SK-N-SH treated with all-trans-retinoic acid at 6 μM for 48 hours (cell line): Measurements from ENCODE around the gene FCF1.

Experiments
- ATAC-seq: fragments of 200-7000 bp; cut with Tn5 transposase; 3 replicates; pipeline ENCODE4 v1.9.1; 2020; ENCODE audit warnings: mild to moderate bottlenecking, moderate library complexity
- ARNTL ChIP-seq: fragments of 450-650 bp; formaldehyde crosslinking; IDR thresholded peaks from 2 replicates; pipeline ENCODE4 v1.5.0; 2020; ENCODE audit warnings: low read depth, mild to moderate bottlenecking, moderate library complexity, borderline replicate concordance
- BACH2 ChIP-seq: fragments of 250-450 bp; sonication (Bioruptor Pico); IDR thresholded peaks from 2 replicates; pipeline ENCODE4 v1.9.0; 2021; ENCODE audit warnings: mild to moderate bottlenecking, borderline replicate concordance
- CSDC2 ChIP-seq: fragments of 250-450 bp; sonication (Bioruptor Pico); IDR thresholded peaks from 2 replicates; pipeline ENCODE4 v1.5.0; 2020; ENCODE audit warnings: mild to moderate bottlenecking, moderate library complexity
- ESRRG ChIP-seq: fragments of 250-450 bp; sonication (Bioruptor Pico); IDR thresholded peaks from 2 replicates; pipeline ENCODE4 v1.6.1; 2021; ENCODE audit warnings: mild to moderate bottlenecking
- ISL1 ChIP-seq: fragments of 250-450 bp; sonication (Bioruptor Pico); IDR thresholded peaks from 2 replicates; pipeline ENCODE4 v2.1.2; 2022; ENCODE audit warnings: mild to moderate bottlenecking, moderate library complexity
- OSR1 ChIP-seq: fragments of 250-450 bp; sonication (Bioruptor Pico); IDR thresholded peaks from 2 replicates; pipeline ENCODE4 v1.8.0; 2022; ENCODE audit warnings: moderate library complexity, mild to moderate bottlenecking, inconsistent platforms
- PPARA ChIP-seq: fragments of 250-450 bp; sonication (Bioruptor Pico); IDR thresholded peaks from 2 replicates; pipeline ENCODE4 v1.5.0; 2020; ENCODE audit warnings: mild to moderate bottlenecking, borderline replicate concordance
- RARB ChIP-seq: fragments of 250-450 bp; sonication (Bioruptor Pico); IDR thresholded peaks from 2 replicates; pipeline ENCODE4 v1.8.0; 2021; ENCODE audit warnings: mild to moderate bottlenecking, moderate library complexity
- SNAI2 ChIP-seq: fragments of 250-450 bp; sonication (Bioruptor Pico); IDR thresholded peaks from 2 replicates; pipeline ENCODE4 v1.5.0; 2020; ENCODE audit warnings: mild to moderate bottlenecking, moderate library complexity
- TCF4 ChIP-seq: fragments of 250-450 bp; sonication (Bioruptor Pico); IDR thresholded peaks from 2 replicates; pipeline ENCODE4 v1.8.0; 2021; ENCODE audit warnings: mild to moderate bottlenecking, moderate library complexity, borderline replicate concordance
- TOX ChIP-seq: fragments of 250-450 bp; sonication (Bioruptor Pico); IDR thresholded peaks from 2 replicates; pipeline ENCODE4 v1.8.0; 2021; ENCODE audit warnings: mild to moderate bottlenecking, moderate library complexity, borderline replicate concordance
- ZC3H10 ChIP-seq: fragments of 250-450 bp; sonication (Bioruptor Pico); IDR thresholded peaks from 2 replicates; pipeline ENCODE4 v1.5.1; 2021; ENCODE audit warnings: mild to moderate bottlenecking, moderate library complexity
- ZFP3 ChIP-seq: fragments of 250-450 bp; sonication (Bioruptor Pico); IDR thresholded peaks from 2 replicates; pipeline ENCODE4 v1.5.0; 2020; ENCODE audit warnings: mild to moderate bottlenecking, moderate library complexity
- ZFP30 ChIP-seq: fragments of 450-650 bp; formaldehyde crosslinking; IDR thresholded peaks from 2 replicates; pipeline ENCODE4 v1.5.0; 2022; ENCODE audit warnings: mild to moderate bottlenecking, moderate library complexity
- ZNF565 ChIP-seq: fragments of 450-650 bp; formaldehyde crosslinking; conservative IDR thresholded peaks from 2 replicates; pipeline ENCODE4 v1.5.0; 2020; ENCODE audit warnings: low read depth, mild to moderate bottlenecking, moderate library complexity
- ZNF70 ChIP-seq: fragments of 450-650 bp; formaldehyde crosslinking; IDR thresholded peaks from 2 replicates; pipeline ENCODE4 v1.5.0; 2020; ENCODE audit warnings: mild to moderate bottlenecking, moderate library complexity
- TF ChIP-seq, protein P1 (sequence below): fragments of 250-450 bp; sonication (Bioruptor Pico); IDR thresholded peaks from 2 replicates; pipeline ENCODE4 v1.8.0; 2021; ENCODE audit warnings: low read depth, mild to moderate bottlenecking, moderate library complexity, borderline replicate concordance
- TF ChIP-seq, protein P2 (sequence below): fragments of 250-450 bp; sonication (Bioruptor Pico); IDR thresholded peaks from 2 replicates; pipeline ENCODE4 v1.8.0; 2020; ENCODE audit warnings: mild to moderate bottlenecking, moderate library complexity, borderline replicate concordance
- TF ChIP-seq, protein P3 (sequence below): fragments of 250-450 bp; sonication (Bioruptor Pico); IDR thresholded peaks from 2 replicates; pipeline ENCODE4 v1.5.1; 2020; ENCODE audit warnings: low read depth, mild to moderate bottlenecking, moderate library complexity
- TF ChIP-seq, protein P4 (sequence below): fragments of 250-450 bp; sonication (Bioruptor Pico); IDR thresholded peaks from 2 replicates; pipeline ENCODE4 v1.5.0; 2020; ENCODE audit warnings: mild to moderate bottlenecking, moderate library complexity
- TF ChIP-seq, protein P5 (sequence below): fragments of 250-450 bp; sonication (Bioruptor Pico); IDR thresholded peaks from 2 replicates; pipeline ENCODE4 v1.5.1; 2021; ENCODE audit warnings: mild to moderate bottlenecking, moderate library complexity

Gene FCF1

DNA sequence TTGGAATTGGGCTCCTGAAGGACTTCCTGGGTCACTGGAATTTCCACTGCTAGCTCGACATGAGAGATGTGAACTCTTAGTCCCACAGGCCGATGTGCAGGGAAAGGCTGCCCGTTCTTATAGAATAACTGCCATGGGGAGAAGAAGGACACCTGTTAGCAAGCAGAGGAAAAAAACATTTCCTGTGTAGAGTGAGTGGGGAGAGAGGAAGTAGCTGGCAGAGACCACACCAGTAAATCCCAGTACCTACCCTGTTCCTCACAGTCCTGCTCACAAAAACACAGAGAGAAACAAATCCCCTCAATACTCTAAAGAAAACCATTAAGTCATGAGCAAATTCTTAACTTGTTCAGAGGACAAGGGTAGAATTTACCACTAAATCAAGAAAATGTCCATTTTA is 29.5 kb upstream of the FCF1 start:
- TF ChIP-seq TOX: no peak
- TF ChIP-seq, protein P1, sequence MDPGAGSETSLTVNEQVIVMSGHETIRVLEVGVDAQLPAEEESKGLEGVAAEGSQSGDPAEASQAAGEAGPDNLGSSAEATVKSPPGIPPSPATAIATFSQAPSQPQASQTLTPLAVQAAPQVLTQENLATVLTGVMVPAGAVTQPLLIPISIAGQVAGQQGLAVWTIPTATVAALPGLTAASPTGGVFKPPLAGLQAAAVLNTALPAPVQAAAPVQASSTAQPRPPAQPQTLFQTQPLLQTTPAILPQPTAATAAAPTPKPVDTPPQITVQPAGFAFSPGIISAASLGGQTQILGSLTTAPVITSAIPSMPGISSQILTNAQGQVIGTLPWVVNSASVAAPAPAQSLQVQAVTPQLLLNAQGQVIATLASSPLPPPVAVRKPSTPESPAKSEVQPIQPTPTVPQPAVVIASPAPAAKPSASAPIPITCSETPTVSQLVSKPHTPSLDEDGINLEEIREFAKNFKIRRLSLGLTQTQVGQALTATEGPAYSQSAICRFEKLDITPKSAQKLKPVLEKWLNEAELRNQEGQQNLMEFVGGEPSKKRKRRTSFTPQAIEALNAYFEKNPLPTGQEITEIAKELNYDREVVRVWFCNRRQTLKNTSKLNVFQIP (CRISPR knock-in tag): no peak
- TF ChIP-seq ISL1 (CRISPR knock-in tag): no peak
- TF ChIP-seq OSR1 (CRISPR knock-in tag): no peak
- no peak for TF ChIP-seq ZFP3
- no peak for TF ChIP-seq TCF4
- no peak for TF ChIP-seq ARNTL (CRISPR knock-in tag)
- TF ChIP-seq ESRRG (CRISPR knock-in tag): no peak
- TF ChIP-seq ZNF565 (CRISPR knock-in tag): no peak
- no peak for TF ChIP-seq ZC3H10 (CRISPR knock-in tag)
- TF ChIP-seq, protein P2, sequence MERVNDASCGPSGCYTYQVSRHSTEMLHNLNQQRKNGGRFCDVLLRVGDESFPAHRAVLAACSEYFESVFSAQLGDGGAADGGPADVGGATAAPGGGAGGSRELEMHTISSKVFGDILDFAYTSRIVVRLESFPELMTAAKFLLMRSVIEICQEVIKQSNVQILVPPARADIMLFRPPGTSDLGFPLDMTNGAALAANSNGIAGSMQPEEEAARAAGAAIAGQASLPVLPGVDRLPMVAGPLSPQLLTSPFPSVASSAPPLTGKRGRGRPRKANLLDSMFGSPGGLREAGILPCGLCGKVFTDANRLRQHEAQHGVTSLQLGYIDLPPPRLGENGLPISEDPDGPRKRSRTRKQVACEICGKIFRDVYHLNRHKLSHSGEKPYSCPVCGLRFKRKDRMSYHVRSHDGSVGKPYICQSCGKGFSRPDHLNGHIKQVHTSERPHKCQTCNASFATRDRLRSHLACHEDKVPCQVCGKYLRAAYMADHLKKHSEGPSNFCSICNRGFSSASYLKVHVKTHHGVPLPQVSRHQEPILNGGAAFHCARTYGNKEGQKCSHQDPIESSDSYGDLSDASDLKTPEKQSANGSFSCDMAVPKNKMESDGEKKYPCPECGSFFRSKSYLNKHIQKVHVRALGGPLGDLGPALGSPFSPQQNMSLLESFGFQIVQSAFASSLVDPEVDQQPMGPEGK (CRISPR knock-in tag): no peak
- TF ChIP-seq, protein P3, sequence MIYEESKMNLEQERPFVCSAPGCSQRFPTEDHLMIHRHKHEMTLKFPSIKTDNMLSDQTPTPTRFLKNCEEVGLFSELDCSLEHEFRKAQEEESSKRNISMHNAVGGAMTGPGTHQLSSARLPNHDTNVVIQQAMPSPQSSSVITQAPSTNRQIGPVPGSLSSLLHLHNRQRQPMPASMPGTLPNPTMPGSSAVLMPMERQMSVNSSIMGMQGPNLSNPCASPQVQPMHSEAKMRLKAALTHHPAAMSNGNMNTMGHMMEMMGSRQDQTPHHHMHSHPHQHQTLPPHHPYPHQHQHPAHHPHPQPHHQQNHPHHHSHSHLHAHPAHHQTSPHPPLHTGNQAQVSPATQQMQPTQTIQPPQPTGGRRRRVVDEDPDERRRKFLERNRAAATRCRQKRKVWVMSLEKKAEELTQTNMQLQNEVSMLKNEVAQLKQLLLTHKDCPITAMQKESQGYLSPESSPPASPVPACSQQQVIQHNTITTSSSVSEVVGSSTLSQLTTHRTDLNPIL (CRISPR knock-in tag): no peak
- TF ChIP-seq, protein P4, sequence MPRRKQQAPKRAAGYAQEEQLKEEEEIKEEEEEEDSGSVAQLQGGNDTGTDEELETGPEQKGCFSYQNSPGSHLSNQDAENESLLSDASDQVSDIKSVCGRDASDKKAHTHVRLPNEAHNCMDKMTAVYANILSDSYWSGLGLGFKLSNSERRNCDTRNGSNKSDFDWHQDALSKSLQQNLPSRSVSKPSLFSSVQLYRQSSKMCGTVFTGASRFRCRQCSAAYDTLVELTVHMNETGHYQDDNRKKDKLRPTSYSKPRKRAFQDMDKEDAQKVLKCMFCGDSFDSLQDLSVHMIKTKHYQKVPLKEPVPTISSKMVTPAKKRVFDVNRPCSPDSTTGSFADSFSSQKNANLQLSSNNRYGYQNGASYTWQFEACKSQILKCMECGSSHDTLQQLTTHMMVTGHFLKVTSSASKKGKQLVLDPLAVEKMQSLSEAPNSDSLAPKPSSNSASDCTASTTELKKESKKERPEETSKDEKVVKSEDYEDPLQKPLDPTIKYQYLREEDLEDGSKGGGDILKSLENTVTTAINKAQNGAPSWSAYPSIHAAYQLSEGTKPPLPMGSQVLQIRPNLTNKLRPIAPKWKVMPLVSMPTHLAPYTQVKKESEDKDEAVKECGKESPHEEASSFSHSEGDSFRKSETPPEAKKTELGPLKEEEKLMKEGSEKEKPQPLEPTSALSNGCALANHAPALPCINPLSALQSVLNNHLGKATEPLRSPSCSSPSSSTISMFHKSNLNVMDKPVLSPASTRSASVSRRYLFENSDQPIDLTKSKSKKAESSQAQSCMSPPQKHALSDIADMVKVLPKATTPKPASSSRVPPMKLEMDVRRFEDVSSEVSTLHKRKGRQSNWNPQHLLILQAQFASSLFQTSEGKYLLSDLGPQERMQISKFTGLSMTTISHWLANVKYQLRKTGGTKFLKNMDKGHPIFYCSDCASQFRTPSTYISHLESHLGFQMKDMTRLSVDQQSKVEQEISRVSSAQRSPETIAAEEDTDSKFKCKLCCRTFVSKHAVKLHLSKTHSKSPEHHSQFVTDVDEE: no peak
- no peak for TF ChIP-seq RARB (CRISPR knock-in tag)
- TF ChIP-seq BACH2 (CRISPR knock-in tag): no peak

DNA sequence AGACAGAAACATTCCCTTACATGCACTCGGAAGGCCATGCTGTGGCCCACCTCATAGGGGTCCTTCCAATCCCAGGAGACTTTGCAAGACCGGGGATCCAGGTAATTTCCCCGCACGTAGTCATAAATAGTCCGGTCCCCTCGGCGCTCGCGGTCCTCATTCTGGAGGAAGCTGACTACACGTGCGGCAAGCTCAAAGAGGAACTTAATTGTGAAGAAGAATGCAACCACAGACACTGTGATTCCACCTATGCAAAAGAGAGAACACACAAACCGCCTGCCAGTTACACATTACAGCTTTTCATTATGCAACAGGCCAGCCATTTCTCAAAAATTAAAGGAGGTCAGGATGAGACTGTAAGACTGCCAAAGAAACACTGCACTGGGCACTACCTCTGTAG is 28.5 kb upstream of the FCF1 start:
- TF ChIP-seq ZNF70 (CRISPR knock-in tag): no peak
- no peak for TF ChIP-seq TOX
- no peak for TF ChIP-seq CSDC2 (CRISPR knock-in tag)
- TF ChIP-seq ZFP3: no peak
- TF ChIP-seq, protein P2 (CRISPR knock-in tag): no peak
- no peak for TF ChIP-seq SNAI2 (CRISPR knock-in tag)
- TF ChIP-seq, protein P5, sequence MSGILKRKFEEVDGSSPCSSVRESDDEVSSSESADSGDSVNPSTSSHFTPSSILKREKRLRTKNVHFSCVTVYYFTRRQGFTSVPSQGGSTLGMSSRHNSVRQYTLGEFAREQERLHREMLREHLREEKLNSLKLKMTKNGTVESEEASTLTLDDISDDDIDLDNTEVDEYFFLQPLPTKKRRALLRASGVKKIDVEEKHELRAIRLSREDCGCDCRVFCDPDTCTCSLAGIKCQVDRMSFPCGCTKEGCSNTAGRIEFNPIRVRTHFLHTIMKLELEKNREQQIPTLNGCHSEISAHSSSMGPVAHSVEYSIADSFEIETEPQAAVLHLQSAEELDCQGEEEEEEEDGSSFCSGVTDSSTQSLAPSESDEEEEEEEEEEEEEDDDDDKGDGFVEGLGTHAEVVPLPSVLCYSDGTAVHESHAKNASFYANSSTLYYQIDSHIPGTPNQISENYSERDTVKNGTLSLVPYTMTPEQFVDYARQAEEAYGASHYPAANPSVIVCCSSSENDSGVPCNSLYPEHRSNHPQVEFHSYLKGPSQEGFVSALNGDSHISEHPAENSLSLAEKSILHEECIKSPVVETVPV (CRISPR knock-in tag): no peak
- no peak for TF ChIP-seq ZFP30 (CRISPR knock-in tag)
- TF ChIP-seq ZC3H10 (CRISPR knock-in tag): no peak
- TF ChIP-seq ESRRG (CRISPR knock-in tag): no peak
- no peak for TF ChIP-seq OSR1 (CRISPR knock-in tag)
- TF ChIP-seq, protein P4: no peak
- no peak for TF ChIP-seq RARB (CRISPR knock-in tag)
- TF ChIP-seq ISL1 (CRISPR knock-in tag): no peak
- TF ChIP-seq TCF4: no peak
- TF ChIP-seq, protein P3 (CRISPR knock-in tag): no peak
- TF ChIP-seq BACH2 (CRISPR knock-in tag): no peak
- no peak for TF ChIP-seq ZNF565 (CRISPR knock-in tag)
- TF ChIP-seq ARNTL (CRISPR knock-in tag): no peak
- TF ChIP-seq PPARA (CRISPR knock-in tag): no peak
- ATAC-seq: no peak

More for the DNA sequence above, 29.5 kb upstream of the FCF1 start:
- ATAC-seq: no peak
